Suprapubic skin (tissue), 4 donors: ENCODE results near the gene S100A9.

Experiments
- EP300 ChIP-seq: sonication (generic); formaldehyde crosslinking; IDR thresholded peaks from one replicate; pipeline ENCODE4 v1.6.1; 2017; ENCODE audit warnings: antibody characterized with exemption
- POLR2A ChIP-seq, 2 donors: fragments of 450-650 bp; IDR thresholded peaks; one replicate each; pipeline ENCODE4 v1.6.1; 2017; ENCODE audit warnings: antibody characterized with exemption in 2 of 2, mild to moderate bottlenecking in 2 of 2, moderate library complexity in 2 of 2
- POLR2AphosphoS5 ChIP-seq, 3 donors: sonication (generic); formaldehyde crosslinking; IDR thresholded peaks; one replicate each; pipeline ENCODE4 v1.6.1; 2017; ENCODE audit warnings: antibody characterized with exemption in 3 of 3
- TF ChIP-seq, protein P1 (sequence below), 2 donors: fragments of 200-600 bp in 1 of 2; fragments of 450-650 bp in 1 of 2; sonication (generic) in 1 of 2; IDR thresholded peaks; one replicate each; pipeline ENCODE4 v1.5.1; 2016 to 2019; ENCODE audit warnings: antibody characterized with exemption in 2 of 2, mild to moderate bottlenecking in 1 of 2, moderate library complexity in 1 of 2

- TF ChIP-seq POLR2AphosphoS5 (IDR thresholded peaks at IDR 0.05) (no peak), POLR2A (IDR thresholded peaks at IDR 0.05) (no peak), EP300 (no peak)
- TF ChIP-seq, protein P1, sequence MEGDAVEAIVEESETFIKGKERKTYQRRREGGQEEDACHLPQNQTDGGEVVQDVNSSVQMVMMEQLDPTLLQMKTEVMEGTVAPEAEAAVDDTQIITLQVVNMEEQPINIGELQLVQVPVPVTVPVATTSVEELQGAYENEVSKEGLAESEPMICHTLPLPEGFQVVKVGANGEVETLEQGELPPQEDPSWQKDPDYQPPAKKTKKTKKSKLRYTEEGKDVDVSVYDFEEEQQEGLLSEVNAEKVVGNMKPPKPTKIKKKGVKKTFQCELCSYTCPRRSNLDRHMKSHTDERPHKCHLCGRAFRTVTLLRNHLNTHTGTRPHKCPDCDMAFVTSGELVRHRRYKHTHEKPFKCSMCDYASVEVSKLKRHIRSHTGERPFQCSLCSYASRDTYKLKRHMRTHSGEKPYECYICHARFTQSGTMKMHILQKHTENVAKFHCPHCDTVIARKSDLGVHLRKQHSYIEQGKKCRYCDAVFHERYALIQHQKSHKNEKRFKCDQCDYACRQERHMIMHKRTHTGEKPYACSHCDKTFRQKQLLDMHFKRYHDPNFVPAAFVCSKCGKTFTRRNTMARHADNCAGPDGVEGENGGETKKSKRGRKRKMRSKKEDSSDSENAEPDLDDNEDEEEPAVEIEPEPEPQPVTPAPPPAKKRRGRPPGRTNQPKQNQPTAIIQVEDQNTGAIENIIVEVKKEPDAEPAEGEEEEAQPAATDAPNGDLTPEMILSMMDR (IDR thresholded peaks at IDR 0.05): no peak
Observed at GRCh38 chr1:153313288-153313687, 44.4 kb upstream of the S100A9 start.
